SK-N-MC (cell line): ENCODE measurements around the gene GID8.

Experiments used
- DNase-seq: peaks from one replicate; pipeline ENCODE4 v3.0.0-alpha.2; 2011; ENCODE audit warnings: low read depth, low spot score
- H3K27ac ChIP-seq: fragments of 200-600 bp; sonication (generic); 2 replicates; pipeline ENCODE4 v1.5.1; 2016; ENCODE audit warnings: mixed run types
- H3K36me3 ChIP-seq: fragments of 200-600 bp; sonication (generic); 2 replicates; pipeline ENCODE4 v1.6.1; 2017; ENCODE audit warnings: antibody characterized with exemption, low read length, mixed read lengths; ENCODE audit not compliant: insufficient read depth
- H3K4me3 ChIP-seq: fragments of 200-600 bp; sonication (generic); 2 replicates; pipeline ENCODE4 v1.5.1; 2016
- H3K9ac ChIP-seq: fragments of 200-600 bp; sonication (generic); 2 replicates; pipeline ENCODE4 v1.8.0; 2017; ENCODE audit warnings: mixed run types, mixed read lengths; ENCODE audit not compliant: insufficient read length
- H3K9me3 ChIP-seq: fragments of 200-600 bp; sonication (generic); 2 replicates; pipeline ENCODE4 v1.6.1; 2017; ENCODE audit warnings: low read depth, mild to moderate bottlenecking, antibody characterized with exemption, low read length, moderate library complexity, mixed read lengths
- EZH2 ChIP-seq: fragments of 200-600 bp; sonication (generic); IDR thresholded peaks from one replicate; pipeline ENCODE4 v1.6.1; 2017; ENCODE audit warnings: antibody characterized with exemption
- FOXP2 ChIP-seq: optimal IDR thresholded peaks from 2 replicates; pipeline ENCODE3; 2011; ENCODE audit warnings: mild to moderate bottlenecking, moderate library complexity; ENCODE audit not compliant: insufficient read depth; ENCODE audit errors: extremely low read length, control extremely low read depth
- POLR2AphosphoS5 ChIP-seq: IDR thresholded peaks from 2 replicates; pipeline ENCODE4 v1.6.1; 2012; ENCODE audit warnings: mild to moderate bottlenecking, low read depth, low read length, borderline replicate concordance

GID8 gene

DNA sequence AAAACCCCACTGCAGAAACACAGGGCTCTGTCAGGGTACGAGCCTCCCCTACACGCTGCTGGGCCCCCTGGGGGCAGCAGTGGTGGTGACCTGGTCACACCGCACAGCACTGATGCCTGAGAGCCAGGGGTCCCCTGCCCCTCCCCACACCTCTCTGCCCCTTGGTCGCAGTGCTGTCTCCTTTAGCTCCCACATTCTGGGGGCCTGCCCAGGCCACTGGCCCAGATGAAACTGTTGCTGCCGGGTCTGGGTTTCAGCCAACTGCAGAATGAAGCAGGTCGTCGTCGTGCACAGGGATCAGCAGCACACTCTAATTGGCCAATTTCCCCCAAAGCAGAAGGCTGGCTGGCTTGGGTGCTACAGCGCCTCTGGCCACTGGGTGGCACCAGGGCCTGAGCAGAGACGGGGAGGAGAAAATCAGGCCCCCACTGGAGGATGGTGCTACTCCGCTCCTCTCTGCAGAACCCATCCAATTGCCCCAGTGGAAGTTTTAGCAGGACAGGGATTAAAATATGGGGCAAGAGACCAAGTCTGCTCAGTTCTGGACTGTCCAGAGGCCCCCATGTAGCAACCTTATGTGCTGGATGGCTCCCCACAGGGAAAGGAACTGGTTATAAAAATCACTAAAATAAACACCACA lies 37.8 kb upstream of the GID8 start:
- no peak overlapping the region for H3K27ac ChIP-seq
- H3K9ac ChIP-seq: no peak overlapping the region
- TF ChIP-seq POLR2AphosphoS5 (peak; percentile 43; the same call in 1 of the 2 replicates), EZH2 (no peak)
- DNase-seq: no peak
- no peaks in the 10 kb centered on the region for H3K9me3 ChIP-seq
- H3K4me3 ChIP-seq: no peak overlapping the region
- H3K36me3 ChIP-seq: peaks cover 59% of the 10 kb centered on the region

DNA sequence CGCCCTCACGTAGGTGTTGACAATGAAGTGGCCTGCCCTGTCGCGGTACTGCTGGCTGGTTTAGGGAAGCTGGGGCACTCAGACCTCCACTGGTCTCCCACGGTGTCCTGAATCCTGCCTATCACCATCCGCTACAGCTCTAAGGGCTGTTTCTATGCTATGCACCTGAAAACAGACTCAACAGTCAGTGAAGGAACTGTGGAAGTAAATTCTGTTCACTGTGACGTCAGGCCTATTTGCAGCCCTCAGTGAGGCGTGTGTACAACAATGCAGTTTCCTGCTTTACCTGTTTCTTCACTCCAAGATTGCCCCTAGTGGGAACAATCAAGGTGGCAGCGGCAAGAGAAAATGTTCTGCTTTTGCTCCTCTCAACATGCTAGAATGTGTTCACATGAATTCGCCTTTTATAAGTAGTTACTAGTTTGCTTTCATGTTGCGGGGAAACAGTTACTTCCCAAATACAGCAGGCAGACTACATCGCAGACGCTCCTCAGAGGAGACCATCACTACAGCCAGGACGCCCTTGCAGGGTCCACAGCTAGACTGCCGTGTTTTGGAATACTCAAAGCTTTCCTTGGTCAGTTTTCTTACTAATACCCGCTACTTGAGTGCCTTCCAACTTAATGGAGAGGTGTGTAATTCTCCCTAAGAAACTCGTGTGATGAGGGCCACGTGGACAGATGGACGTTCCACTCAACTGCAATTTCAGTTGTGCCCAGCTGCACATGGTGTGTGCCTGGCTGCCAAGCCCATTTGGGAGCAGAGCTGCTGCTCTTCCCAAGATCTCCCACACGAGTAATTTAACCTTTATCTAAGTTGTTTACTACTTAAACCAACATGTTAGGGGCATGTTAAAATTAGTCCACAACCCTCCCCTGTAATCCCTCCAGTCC lies 37.0 kb upstream of the GID8 start:
- no peak for TF ChIP-seq EZH2
- TF ChIP-seq POLR2AphosphoS5: no peak
- no peak for TF ChIP-seq FOXP2
- H3K36me3 ChIP-seq: peaks cover 60% of the 10 kb centered on the region
- H3K27ac ChIP-seq: 0 out of 2 replicates have a peak overlapping the region, but pooled peaks have one; percentile 10
- H3K9ac ChIP-seq: no peak overlapping the region
- no peaks in the 10 kb centered on the region for H3K9me3 ChIP-seq
- DNase-seq: no peak
- H3K4me3 ChIP-seq: no peak overlapping the region

DNA sequence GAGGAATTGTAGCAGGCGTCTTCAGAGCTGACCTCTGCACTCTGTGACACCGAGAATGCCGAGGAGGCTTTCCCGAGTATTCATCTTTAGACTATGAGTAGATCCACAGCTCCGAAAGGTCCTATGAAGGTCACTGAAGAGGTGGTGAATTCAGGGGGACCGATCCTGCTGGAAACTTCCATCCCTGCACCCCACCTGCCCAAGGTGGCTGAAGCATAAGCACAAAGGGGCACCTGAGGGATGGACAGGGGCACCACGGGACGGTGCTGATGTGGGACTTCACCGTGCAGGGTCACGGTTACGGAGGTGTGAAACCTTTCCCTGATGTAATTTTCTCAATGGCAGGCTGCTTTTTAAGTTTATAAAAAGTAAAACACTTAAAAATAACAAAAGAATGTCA lies 36.1 kb upstream of the GID8 start:
- DNase-seq: no peak
- no peak overlapping the region for H3K9ac ChIP-seq
- H3K4me3 ChIP-seq: no peak overlapping the region
- no peak for TF ChIP-seq EZH2
- no peak for TF ChIP-seq FOXP2
- TF ChIP-seq POLR2AphosphoS5: no peak
- H3K27ac ChIP-seq: no peak overlapping the region
- peaks cover 60% of the 10 kb centered on the region for H3K36me3 ChIP-seq
- H3K9me3 ChIP-seq: no peaks in the 10 kb centered on the region

DNA sequence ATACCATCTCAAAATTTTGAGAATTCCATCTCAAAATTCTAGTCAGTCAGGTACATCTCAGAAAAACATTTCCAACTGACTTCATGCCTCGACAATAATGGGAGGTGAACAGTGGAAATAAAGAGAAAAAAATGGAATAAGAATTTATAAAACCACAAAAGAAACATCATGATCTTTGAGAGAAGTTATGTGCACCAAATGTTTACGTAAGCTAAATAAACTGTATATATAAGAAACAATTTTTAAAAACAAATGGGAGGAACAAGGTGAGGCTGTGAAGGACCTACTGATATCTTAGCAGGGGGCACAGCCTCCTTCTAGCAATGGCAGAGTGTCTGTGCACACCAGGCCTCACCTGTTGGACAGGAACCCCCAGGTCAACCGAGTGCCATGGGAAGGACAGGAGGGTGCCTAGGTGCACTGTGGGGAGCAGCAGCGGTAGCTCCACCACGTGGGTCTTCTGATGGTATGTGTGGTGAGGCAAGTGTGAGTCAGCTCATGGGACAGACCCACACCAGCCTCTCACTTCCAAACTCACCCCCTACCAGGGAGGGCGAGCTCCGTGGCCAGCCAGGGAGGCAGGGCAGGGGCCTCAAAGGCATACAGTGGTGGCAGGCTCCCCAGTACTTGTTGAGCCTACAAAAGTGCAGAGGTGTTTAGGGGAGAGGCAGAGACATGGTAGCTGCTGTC lies 34.9 kb upstream of the GID8 start:
- H3K9me3 ChIP-seq: no peaks in the 10 kb centered on the region
- no peak for DNase-seq
- no peak overlapping the region for H3K27ac ChIP-seq
- H3K36me3 ChIP-seq: peaks cover 67% of the 10 kb centered on the region
- TF ChIP-seq FOXP2 (no peak), EZH2 (no peak), POLR2AphosphoS5 (no peak)
- no peak overlapping the region for H3K9ac ChIP-seq
- no peak overlapping the region for H3K4me3 ChIP-seq

DNA sequence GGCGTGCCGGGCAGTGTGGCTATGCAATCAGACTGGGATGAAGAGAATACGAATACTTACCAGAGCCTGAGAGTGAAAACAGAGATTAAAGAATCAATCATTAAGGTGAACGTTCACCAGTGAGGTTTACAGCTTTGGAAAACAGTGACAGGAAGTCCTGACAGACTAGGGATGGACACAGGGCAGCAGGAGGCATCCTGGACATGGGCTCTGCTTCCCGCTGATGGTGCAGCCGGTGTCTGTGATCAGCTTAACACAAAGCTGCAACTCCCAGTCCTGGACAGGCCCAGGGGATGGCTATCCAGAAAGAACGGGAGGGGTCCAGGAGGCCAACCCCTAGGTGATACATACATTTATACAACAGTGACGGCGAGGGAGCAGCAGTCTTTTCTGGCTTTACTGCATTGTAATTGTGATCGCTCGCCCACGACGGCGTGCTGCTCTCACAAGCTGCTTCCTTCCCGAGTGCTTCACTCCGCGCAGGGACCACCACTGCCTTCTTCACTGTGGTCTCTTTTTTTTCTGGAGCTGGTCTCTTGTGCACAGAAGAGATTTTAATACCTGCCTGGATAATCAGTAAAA lies 32.3 kb upstream of the GID8 start:
- H3K36me3 ChIP-seq: peaks cover 92% of the 10 kb centered on the region
- TF ChIP-seq FOXP2 (no peak), POLR2AphosphoS5 (no peak), EZH2 (no peak)
- no peak for DNase-seq
- no peak overlapping the region for H3K27ac ChIP-seq
- no peak overlapping the region for H3K4me3 ChIP-seq
- no peak overlapping the region for H3K9ac ChIP-seq
- no peaks in the 10 kb centered on the region for H3K9me3 ChIP-seq

DNA sequence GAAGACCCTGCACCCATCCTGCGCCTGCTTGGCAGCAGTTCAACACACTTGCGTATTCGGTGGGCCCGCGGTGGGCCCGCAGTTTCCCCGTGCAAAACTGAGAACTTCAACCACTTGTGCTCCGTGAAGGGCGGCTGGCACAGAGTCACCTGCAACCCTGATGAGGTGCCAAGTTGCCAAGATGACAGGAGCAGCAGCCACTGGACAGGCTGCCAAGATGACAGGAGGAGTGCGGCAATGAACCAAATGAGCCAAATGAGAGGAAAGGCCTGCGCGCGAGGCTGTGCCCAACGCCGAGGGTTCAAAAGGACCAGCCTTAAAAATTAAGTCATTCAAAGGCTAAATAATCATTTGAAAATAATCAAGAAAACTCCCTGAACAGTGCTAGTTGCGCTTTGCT lies 31.7 kb upstream of the GID8 start:
- no peak for DNase-seq
- Histone ChIP-seq H3K9me3 (no peaks in the 10 kb centered on the region), H3K4me3 (no peak overlapping the region), H3K36me3 (peaks cover 95% of the 10 kb centered on the region), H3K9ac (no peak overlapping the region), H3K27ac (no peak overlapping the region)
- no peak for TF ChIP-seq EZH2
- TF ChIP-seq POLR2AphosphoS5: no peak
- TF ChIP-seq FOXP2: no peak

DNA sequence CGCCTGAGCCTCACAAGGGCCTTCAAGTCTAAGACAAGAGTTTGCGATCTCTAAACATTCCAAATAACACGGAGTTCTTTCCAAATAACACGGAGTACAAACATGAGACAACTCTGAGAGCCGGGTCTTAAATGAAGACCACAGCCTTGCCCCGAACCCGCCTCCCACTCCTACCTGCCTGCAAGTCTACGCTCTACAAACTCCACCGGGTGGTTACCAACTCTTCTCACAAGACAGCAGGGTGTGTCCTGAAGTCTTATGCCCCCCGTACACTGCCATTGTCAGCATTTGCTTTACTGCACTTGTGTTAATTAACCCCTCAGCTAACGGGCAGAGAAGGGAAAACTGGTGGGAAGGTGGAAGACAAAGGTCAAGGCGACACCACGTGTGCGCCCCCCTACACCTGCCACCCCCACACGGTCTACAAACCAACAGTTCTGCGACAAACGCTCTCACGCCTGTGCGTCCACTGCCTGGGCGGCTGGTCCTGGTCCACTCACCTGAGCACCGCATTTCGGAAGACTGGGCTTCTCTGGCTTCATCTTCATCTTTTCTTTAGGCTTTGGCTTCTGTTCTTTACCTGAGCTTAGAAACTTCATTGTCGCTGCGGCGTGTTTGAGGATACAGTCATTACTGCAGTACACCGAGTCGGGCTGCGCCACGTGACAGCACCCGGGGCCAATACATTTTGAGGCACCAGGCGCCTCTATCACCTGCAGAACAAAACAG lies 31.1 kb upstream of the GID8 start:
- DNase-seq: no peak

More for the DNA sequence above, 31.1 kb upstream of the GID8 start:
- H3K9ac ChIP-seq: no peak overlapping the region
- peaks cover 96% of the 10 kb centered on the region for H3K36me3 ChIP-seq
- no peak overlapping the region for H3K4me3 ChIP-seq
- no peak overlapping the region for H3K27ac ChIP-seq
- no peaks in the 10 kb centered on the region for H3K9me3 ChIP-seq
- TF ChIP-seq EZH2 (no peak), FOXP2 (no peak), POLR2AphosphoS5 (no peak)
